ENCODE data around the gene GGT6. TPM values are rescaled to one million over a fixed set of nuclear protein-coding genes. Genes with fewer than 3 reads are reported as not detected.

The GGT6 gene
- polyA plus RNA-seq, 1 donor (not counting 4 experiments of a cell fraction or from before 2014, with no cell fraction given) = 0.93 TPM

GRCh38 chr17:4514206-4514605 lies 46.2 kb downstream of the GGT6 start:
- no peaks in the 10 kb centered on the region for H3K9me3 ChIP-seq (ENCODE audit: control insufficient read depth, low read depth, low read length)
- TF ChIP-seq CTCF (optimal IDR thresholded peaks at IDR 0.05 in 1 of 3, IDR thresholded peaks at IDR 0.05 in 1 of 3, conservative IDR thresholded peaks at IDR 0.05 in 1 of 3; ENCODE audit: extremely low read depth in 1 of 3, insufficient read depth in 2 of 3, low read length in 3 of 3) (no peak), EZH2 (IDR thresholded peaks at IDR 0.05; ENCODE audit: low read length) (no peak)
- no peak overlapping the region for H2AFZ ChIP-seq (ENCODE audit: control insufficient read depth, low read length)
- no peak overlapping the region for H3K4me2 ChIP-seq (ENCODE audit: control insufficient read depth, extremely low read depth, insufficient read depth, low read depth, low read length)
- H3K36me3 ChIP-seq (ENCODE audit: control insufficient read depth in 2 of 2, extremely low read depth in 1 of 2, insufficient read depth in 2 of 2, low read length in 2 of 2) = no peaks in the 10 kb centered on the region
- H3K4me3 ChIP-seq (ENCODE audit: control insufficient read depth in 2 of 3, extremely low read depth in 1 of 3, insufficient read depth in 2 of 3, low read depth in 1 of 3, low read length in 3 of 3) = no peak overlapping the region
- H3K27ac ChIP-seq (ENCODE audit: control insufficient read depth, insufficient read depth, low read length) = no peak overlapping the region
- no peaks in the 10 kb centered on the region for H3K9me1 ChIP-seq (ENCODE audit: control insufficient read depth, extremely low read depth, insufficient read depth, low read length)
- H4K20me1 ChIP-seq (ENCODE audit: control insufficient read depth, extremely low read depth, insufficient read depth, low read length) = no peaks in the 10 kb centered on the region
- H3K9ac ChIP-seq (ENCODE audit: control insufficient read depth, extremely low read depth, insufficient read depth, low read length) = no peak overlapping the region
- DNase-seq (ENCODE audit: low read depth, low spot score) (no peak), FAIRE-seq (no peak)
- no peaks in the 10 kb centered on the region for H3K4me1 ChIP-seq (ENCODE audit: control insufficient read depth, extremely low read depth, insufficient read depth, low read length)
- H3K79me2 ChIP-seq (ENCODE audit: control insufficient read depth, insufficient read depth, low read length) = no peaks in the 10 kb centered on the region
- dilution Hi-C loops (cut with MboI; ENCODE audit: extremely low pct_ligation_motif_present, low sequenced_read_pairs) = no loop called here
- peaks cover 16% of the 10 kb centered on the region for H3K27me3 ChIP-seq (ENCODE audit: control insufficient read depth, extremely low read depth, insufficient read depth, low read length)

- peaks cover 24% of the 10 kb centered on the region for H3K27me3 ChIP-seq (ENCODE audit: control insufficient read depth, extremely low read depth, insufficient read depth, low read length)
- DNase-seq (ENCODE audit: low read depth, low spot score) (no peak), FAIRE-seq (no peak)
- no peaks in the 10 kb centered on the region for H3K79me2 ChIP-seq (ENCODE audit: control insufficient read depth, insufficient read depth, low read length)
- no peak overlapping the region for H3K4me3 ChIP-seq (ENCODE audit: control insufficient read depth in 2 of 3, extremely low read depth in 1 of 3, insufficient read depth in 2 of 3, low read depth in 1 of 3, low read length in 3 of 3)
- no peaks in the 10 kb centered on the region for H3K4me1 ChIP-seq (ENCODE audit: control insufficient read depth, extremely low read depth, insufficient read depth, low read length)
- H3K4me2 ChIP-seq (ENCODE audit: control insufficient read depth, extremely low read depth, insufficient read depth, low read depth, low read length) = no peak overlapping the region
- TF ChIP-seq CTCF (optimal IDR thresholded peaks at IDR 0.05 in 1 of 3, IDR thresholded peaks at IDR 0.05 in 1 of 3, conservative IDR thresholded peaks at IDR 0.05 in 1 of 3; ENCODE audit: extremely low read depth in 1 of 3, insufficient read depth in 2 of 3, low read length in 3 of 3) = peak in 2 of 3 experiments; percentile 9 to 30
- no peak for TF ChIP-seq EZH2 (IDR thresholded peaks at IDR 0.05; ENCODE audit: low read length)
- no peaks in the 10 kb centered on the region for H3K9me3 ChIP-seq (ENCODE audit: control insufficient read depth, low read depth, low read length)
- no peaks in the 10 kb centered on the region for H4K20me1 ChIP-seq (ENCODE audit: control insufficient read depth, extremely low read depth, insufficient read depth, low read length)
- no peaks in the 10 kb centered on the region for H3K9me1 ChIP-seq (ENCODE audit: control insufficient read depth, extremely low read depth, insufficient read depth, low read length)
- dilution Hi-C loops (cut with MboI; ENCODE audit: extremely low pct_ligation_motif_present, low sequenced_read_pairs) = no loop called here
- no peak overlapping the region for H3K27ac ChIP-seq (ENCODE audit: control insufficient read depth, insufficient read depth, low read length)
- H3K9ac ChIP-seq (ENCODE audit: control insufficient read depth, extremely low read depth, insufficient read depth, low read length) = no peak overlapping the region
- no peak overlapping the region for H2AFZ ChIP-seq (ENCODE audit: control insufficient read depth, low read length)
- no peaks in the 10 kb centered on the region for H3K36me3 ChIP-seq (ENCODE audit: control insufficient read depth in 2 of 2, extremely low read depth in 1 of 2, insufficient read depth in 2 of 2, low read length in 2 of 2)
Measured at GRCh38 chr17:4513113-4514032, 47.0 kb downstream of the GGT6 start.

Measured in keratinocyte (primary cell).